OCI-M2 (cell line): ENCODE results near the gene KCNJ5.

Source experiments
- DNase-seq: peaks from one replicate; lab custom pipeline; 2025; ENCODE audit not compliant: unreplicated experiment; lab: John Stamatoyannopoulos, UW

KCNJ5 gene

DNA sequence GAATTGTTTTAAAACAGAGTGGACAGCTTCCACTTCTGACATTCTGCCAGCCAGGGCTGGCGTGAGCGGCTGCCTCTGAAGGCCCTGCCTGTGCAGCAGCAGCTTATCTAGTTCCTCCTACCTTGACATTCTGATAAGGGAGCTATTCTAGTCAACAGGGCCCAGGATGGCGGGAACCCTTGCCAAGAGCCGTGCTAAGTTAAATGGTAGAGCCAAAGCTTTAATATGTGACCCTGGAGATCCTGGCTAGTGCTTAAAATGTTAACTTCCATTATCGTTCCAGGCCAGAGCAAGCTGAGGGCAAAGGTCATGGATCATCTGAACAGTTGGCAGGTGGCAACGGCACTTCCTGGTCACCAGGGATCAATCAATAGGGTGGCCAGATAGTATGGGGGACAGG is 3.5 kb downstream of the KCNJ5 start:
- no peak for DNase-seq

DNA sequence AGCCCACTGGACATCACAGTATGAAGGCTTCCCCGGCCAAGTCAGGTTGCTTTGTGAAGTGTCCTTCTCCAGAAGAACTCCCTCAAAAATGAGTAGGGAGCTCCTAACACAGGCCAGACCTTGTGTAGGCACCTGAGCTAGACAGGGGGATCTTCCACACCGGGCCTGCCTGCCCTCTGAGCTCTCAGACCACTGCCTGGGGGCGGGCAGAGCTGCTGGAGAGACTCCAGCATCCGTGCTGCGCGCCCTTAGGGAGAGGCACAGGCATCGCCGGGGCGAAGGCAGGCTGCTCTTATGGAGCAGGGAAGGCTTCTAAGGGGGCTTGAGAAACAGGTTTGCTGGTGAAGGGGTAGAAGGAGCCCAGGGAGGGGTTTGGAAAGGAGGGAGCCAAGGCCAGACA is 4.4 kb downstream of the KCNJ5 start:
- no peak for DNase-seq

DNA sequence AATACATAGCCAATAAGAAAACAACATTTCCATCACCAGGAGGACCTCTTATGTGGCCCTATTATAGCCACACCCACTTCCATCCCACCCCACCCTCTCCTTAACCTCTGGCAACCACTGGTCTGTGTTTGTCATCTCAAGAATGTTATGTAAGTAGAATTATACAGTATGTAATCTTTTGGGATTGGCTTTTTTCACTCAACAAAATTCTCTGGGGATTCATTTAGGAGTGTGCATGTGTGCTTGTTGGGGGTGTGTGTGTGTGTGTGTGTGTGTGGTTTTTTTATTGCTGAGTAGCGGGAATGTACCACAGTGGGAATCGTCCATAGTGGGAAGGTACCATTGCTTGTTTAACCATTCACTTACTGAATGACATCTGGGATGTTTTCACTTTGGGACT is 5.2 kb downstream of the KCNJ5 start:
- DNase-seq: no peak

DNA sequence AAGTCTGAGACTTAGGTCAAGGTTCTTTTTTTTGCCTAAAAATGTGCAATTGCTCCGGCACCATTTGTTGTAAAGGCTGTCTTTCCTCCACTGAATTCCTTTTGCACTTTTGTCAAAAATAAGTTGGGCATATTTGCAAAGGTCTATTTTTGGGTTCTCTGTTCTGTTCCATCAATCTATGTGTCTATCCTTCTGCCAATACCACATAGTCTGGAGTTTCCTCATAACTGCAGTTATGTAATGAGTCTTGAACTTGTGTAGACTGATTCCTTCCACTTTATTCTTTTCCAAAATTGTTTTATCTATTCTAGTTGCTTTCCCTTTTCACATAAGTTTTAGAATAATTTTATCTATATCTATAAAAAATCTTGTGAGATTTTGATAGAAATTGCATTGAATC is 6.7 kb downstream of the KCNJ5 start:
- DNase-seq: no peak

DNA sequence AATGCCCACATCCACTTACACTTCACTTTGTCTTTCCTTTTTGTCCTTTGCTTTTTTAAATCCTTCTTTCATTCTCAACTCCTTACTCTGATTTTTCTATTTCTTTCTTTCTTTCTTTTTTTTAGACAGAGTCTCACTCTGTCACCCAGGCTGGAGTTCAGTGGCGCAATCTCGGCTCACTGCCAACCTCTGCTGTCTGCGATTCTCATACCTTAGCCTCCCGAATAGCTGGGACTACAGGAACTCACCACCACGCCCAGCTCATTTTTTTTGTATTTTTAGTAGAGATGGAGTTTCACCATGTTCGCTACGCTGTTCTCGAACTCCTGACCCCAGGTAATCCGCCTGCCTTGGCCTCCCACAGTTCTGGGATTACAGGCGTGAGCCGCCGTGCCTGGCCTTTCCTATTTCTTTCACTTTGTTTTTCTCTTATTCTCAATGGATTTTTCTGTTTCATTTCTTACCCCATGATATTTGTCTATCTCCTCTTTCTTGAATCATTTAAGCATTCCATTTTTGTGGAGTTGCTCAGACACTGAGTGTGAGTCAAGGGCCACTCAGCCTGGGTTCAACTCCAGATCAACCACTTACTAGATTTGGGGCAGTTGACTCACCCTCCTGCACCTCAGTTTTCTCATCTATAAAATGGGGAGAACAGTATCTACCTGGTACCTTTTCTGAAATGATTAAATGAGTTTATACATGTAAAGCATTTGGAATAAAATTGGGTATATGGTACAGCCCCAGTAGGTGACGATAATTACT is 7.6 kb downstream of the KCNJ5 start:
- DNase-seq: no peak

DNA sequence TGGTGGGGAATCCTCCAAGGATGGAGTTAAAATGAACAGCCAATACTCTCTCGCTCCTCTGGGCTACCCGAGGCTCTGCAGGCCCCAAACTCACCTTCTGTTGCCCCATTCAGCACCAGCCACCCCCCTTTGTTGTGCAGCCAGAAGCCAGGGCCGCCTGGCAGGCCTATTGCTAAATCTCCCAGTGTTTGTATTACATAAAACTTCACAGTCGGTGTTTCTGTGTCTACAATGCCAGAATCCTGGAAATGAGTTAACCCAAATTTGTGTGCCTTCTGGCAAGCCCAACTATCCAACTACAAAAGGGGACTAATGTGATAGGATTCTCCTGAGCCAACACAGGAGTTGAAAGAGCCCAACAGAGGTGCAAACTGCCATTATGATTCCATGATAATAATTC is 9.3 kb downstream of the KCNJ5 start:
- DNase-seq: no peak

DNA sequence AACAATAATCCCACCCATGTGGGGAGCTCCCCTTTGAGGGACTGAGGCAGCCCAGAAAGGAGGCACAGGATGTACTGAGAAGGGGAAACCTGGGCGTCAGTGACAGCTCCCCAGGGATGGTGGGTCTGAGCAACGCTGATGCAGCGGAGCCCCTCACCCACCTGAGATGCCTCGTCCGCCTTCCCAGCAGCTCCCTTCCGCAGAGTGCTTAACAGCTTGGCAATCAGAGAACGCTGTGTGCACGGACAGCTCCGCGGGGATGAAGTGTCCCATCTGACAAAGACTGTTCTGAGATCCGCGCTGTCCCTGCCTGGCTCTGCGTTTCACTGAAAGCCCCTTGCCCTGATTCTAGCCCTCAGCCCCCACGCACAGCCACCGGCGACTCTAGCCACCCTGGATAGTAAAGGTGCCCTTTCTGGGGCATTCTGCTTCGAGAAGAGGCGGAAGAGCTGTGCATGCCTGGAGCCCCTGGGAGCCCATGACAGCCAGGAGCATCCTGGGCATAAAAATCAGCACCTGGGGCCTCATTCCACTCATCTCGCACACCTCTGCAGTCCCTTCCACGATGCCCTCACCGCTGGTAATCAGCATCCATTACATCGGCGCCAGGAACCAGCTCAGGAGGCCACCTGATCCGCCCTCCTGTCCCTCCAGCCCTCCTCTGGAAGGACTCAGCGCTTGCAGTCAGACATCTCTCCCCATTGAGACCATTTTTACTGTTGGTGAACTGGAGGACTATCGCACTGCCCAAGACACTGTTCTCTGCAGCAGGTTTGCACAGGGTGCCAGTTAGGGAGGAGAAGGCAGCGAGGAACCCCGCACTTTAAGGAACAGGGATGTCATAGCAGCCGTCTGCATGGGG is 10.7 kb downstream of the KCNJ5 start:
- no peak for DNase-seq

DNA sequence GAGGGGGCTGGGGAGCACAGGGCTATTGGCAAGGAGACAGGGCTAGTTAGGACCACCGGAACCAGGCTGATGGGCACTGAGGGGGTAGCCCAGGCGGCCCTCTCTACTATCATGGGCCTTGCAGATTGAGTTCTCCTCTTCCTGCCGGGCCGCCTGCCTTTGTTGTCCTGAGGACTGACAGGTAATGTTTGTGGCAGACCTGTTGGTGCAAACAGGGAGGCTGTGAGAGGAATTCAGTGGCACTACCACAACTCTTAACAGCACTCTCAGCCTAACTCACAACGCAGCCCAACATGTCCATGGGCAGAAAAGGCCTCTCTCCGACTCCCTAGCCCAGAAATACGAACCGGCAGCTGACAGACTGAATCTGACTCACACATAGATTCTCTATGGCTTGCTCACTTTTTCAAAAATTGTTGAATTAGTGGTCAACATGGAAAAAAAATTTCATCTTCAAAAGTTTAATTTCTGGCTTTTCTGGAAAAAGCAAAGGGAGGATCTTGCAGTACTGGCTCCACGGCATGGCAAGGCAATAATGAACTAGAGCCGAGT is 11.4 kb downstream of the KCNJ5 start:
- no peak for DNase-seq

DNA sequence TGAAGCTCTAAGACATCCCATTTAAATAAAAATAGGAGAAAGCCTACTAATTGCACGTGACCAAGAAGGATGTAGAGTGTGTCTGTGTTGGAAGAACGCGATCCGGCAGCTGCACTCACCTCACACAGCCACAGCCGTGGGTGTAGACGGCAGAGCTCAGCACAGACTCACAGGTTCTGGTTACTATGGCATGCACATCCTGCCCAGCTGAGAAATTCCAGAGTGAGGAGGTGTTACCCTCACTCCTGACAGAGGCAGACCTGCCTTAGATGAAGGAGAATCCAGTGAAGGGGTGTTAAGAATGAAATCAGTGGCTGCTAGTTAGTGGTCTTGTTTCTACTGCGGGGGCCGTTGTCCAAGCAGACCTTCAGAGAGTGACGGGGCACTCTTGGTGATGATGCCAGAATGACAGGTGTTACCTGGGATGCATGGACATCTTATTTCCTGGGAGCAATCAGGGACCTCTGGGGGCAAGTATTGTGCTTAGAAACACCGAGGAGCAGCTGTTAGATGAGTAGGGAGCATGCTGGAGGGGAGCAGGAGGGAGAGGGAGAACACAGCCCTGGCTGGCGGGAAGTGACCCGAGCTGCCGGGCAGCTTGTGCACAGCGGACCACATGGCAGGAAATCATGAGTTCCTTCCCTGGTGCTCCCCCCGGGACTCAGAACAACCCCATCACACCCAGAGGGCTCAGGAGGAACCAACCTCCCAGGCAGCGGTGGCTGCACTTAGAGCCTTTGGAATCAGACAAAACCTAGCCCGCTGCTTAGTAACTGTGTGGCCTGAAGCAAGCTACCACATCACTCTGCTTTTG is 12.3 kb downstream of the KCNJ5 start:
- no peak for DNase-seq

DNA sequence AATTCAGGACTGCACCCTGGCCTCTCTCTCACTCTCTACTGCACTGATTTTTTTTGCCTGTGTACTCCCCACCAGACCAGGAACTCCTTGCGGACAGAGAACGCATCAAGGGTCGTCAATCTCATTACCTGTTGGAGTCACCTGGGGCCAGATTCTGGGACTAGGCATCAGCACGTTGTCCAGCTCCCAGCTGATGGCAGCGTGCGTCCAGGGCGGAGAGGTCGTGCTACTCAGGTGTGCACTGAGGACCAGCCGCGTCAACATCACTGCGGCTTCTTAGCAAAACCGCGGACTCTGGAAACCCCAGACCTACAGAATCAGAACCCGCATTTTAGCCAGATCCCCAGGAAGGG is 13.1 kb downstream of the KCNJ5 start:
- DNase-seq: no peak

DNA sequence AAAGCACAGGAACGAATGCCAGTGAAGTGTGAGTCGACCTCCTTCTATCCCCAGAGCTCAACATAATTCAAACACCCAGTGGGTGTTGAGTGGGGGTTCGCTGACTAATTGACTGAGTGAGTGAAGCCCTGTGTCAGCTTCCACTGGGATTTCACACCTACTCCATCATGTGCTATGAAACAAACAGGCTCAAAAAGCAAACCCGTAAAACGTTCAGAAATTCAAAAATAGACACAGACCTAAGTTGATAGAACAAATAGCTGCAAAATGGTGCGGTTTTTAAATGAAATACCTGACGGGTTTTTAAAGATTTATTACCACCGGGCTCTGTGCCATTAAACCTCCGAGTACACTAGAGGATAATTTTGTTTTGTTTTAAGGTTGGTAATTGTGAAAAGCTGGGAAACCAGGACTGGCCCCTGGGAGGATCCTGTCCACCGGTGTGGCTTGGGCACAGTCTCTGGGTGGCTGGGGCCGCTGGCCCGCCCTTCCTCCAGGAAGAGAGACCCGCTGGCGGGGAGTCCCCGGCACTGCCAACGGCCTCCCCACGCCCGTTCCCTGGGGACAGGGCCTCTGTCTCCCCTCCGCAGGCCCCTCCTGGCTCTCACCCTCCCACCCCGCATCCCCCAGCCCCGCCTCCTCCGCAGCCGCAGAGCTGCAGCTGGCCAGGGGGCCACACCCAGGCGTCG is 13.6 kb downstream of the KCNJ5 start:
- no peak for DNase-seq

DNA sequence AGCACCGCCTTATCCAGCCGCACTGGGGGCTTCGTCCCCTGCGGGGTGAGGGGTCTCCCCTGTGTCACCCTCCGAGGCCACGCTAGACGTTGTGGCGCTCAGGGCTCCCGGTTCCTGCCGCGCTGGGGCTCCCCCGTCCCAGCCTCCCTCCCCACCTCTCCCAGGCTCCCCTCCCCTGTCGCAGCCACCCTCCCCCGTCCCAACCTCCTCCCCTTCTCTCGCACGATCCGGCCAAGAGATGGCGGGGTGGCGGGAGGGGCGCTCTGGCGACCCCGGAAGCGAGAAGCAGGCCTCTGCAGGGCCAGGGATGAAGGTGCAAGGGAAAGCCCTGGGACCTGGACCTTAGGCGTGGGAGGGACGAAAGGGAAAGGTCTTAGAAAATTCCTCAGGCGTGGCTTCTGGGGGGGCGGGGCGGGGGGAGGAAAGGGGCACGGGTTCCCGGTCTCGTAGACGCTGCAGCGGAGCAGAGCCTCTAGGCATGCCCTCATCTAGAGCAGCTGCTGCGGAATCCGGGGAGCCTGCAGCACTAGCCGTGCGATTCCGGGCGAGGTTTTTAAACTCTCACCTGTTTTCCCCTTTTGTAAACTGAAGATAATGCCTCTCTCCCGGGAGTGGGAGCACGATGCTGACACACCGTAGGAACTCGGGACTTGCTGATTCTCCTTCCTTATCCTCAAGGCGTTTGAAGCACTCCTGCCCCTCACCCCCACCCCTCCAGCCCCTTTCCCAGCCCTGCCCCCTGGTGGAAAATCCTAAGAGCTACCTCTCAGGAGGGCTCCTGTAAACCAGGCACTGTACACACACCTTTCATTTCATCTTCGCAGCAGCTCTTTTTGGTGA is 14.4 kb downstream of the KCNJ5 start:
- DNase-seq: no peak

DNA sequence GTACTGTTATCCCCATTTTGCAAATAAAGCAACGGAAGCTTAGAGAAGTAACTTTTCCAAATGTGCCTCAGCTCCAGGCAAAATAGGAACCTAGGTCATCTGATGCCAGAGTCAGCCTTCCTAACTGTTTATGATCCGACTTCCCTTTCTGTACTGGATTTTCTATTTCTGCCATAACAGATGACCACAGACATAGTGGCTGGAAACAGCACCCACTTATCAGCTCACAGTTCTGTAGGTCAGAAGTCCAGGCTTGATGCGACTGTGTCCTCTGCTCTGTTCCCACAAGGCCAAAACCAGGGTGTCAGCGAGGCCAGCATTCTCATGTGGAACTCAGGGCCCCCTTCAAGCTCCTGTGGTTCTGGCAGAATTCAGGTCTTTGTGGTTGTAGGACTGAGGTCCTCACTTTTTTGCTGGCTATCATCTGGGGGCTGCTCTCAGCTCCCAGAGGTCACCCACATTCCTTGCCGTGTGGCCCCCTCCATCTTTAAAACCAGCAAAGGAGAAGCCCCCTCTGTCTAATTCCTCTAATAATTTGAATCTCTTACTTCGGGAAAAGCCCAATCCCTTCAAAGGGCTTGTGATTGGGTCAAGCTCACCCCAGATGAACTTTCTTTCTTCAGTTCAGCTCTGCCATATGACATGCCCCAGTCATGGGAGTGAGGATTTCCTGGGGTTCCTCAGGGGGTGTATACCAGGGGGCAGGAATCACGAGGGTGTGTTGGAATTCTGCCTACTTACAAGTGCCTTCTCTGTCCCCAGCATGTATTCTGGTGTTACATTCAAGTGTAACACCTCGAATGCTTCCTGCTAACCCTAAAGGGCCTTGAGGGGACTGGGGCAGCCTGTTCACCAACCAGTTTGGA is 15.3 kb downstream of the KCNJ5 start:
- no peak for DNase-seq

DNA sequence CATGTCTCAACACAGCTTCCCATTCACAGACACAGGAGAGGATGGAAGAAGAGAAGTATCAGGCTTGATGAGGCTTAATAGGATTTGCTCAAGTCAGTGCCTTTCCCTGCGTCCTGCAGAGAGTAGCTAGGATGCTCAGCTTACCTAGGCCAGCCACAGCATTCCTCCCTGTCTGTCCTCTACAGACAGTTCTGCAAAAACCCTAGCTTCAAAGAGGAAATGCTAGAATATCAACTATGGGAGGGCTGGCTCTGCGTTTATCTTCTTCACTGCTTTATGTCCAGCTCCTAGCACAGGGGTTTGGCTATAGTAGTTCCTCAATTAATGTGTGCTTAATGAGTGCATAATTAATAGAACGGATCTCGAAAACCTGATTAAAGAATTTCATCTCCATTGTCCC is 16.4 kb downstream of the KCNJ5 start:
- no peak for DNase-seq

DNA sequence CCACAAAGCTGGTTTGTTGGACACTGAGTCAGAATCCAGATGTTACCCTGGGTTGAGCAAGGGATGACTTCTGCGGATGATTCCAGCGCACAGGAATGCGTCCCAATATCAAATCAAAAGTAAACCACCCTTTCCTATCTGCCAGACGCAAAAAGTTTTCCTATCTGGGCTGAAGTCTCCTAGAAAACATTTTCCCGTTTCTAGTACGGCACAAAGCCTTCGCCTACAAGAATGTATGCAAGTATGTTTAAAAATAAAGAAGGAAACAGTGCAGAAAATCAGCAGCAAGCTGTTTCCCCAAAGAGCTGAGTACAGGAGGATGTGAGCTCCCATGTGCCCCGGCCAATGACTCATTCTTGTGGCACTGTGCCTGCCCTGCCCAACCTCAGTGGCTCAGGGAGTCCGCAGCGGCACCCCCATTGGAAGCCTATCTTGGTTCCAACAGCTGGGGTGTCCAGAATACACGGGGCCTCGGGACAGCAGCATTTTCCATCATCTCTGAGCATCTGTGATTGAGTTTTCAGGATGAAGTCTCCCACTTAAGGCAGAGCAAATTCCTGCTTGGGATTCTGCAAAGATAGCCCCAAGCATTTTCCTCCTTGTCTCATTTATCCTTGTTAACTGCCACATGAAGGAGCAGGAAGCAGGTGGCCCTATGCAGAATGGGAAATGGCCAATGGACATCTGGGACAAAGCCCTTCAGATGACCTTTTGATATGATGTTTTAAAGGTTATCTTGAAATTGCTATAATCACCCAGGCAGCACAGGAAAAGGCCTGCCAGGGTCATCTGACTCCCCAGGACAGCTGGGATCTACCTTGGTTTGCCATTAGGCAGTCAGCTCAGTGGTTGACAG is 17.5 kb downstream of the KCNJ5 start:
- no peak for DNase-seq

DNA sequence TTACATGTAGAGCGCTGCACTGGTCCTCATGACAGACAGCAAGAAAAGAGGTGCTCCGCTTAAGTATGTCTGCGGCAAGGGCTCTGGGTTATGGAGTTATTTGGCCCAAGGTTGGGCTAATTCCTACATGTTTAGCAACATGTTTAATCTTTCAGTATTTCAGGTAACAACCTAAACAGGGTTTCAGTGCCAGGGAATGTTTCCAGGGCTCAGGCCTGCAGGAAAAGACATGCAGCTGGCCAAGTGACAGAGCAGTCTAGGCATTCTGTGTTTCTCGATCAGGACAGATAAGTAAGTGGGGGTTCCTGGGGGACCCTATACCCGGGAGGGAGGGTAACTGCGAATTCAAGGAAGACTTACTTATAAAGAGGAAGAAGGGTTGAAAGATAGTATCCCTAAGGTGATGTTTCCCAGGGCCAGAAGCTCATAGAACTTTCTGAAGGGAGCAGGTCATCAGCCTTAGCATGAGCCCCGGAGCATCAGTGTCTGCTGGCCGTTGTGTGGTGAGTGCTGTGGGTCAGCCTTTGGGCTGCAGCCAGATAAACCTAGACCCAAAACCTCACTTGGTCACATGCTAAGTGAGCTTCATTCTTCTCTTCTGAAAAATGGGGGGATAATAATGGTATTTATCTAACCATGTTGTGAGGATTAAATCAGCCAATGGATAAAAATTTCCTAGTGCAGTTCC is 18.4 kb downstream of the KCNJ5 start:
- no peak for DNase-seq

DNA sequence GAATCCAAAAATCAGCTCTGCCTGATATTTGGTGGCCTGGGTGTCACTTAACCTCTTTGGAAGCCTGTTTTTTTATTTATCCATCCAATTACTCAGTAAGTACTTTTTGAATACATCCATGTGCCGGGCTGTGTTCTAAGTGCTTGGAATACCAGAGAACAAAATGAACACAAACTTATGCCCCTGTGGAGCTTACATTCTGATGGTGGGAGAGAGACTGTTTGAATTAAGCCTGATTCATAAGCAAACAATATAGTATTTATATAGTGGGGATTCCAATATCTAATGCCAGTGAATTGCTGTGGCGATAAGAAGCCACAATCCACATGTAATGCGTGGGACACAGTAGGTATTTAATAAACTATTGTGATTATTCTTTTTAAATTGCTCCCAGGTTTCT is 19.4 kb downstream of the KCNJ5 start:
- DNase-seq: no peak

DNA sequence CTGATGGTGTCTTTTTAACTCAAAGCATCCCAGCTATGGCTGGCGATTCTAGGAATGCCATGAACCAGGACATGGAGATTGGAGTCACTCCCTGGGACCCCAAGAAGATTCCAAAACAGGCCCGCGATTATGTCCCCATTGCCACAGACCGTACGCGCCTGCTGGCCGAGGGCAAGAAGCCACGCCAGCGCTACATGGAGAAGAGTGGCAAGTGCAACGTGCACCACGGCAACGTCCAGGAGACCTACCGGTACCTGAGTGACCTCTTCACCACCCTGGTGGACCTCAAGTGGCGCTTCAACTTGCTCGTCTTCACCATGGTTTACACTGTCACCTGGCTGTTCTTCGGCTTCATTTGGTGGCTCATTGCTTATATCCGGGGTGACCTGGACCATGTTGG is 20.1 kb downstream of the KCNJ5 start:
- no peak for DNase-seq
